Stromal cell of bone marrow (primary cell): ENCODE measurements around the gene NR4A3.
"Not testable (repeated sequence)": the region's sequence is repeated elsewhere in the genome, so short reads cannot be mapped to it uniquely, and the experiment has no call there.

ENCODE experiments used
- DNase-seq: peaks from one replicate; pipeline ENCODE4 v3.0.0-alpha.2; 2012; ENCODE audit warnings: low read depth

NR4A3 gene

GRCh38 chr9:99834474-99834873, 12.8 kb downstream of the NR4A3 start:
- no peak for DNase-seq

GRCh38 chr9:99835142-99835541, 13.5 kb downstream of the NR4A3 start:
- no peak for DNase-seq

- DNase-seq: no peak
Measured at GRCh38 chr9:99835581-99835980, 13.9 kb downstream of the NR4A3 start.

GRCh38 chr9:99840072-99840471, 18.4 kb downstream of the NR4A3 start:
- DNase-seq: no peak

- DNase-seq: no peak
Measured at GRCh38 chr9:99845063-99845462, 23.4 kb downstream of the NR4A3 start.

- DNase-seq: no peak
Measured at GRCh38 chr9:99848447-99848846, 26.8 kb downstream of the NR4A3 start.

- peak; percentile 14 for DNase-seq
Measured at GRCh38 chr9:99850736-99851499, 29.2 kb downstream of the NR4A3 start.

GRCh38 chr9:99851500-99851822, 29.8 kb downstream of the NR4A3 start:
- no peak for DNase-seq

GRCh38 chr9:99852617-99853016, 30.9 kb downstream of the NR4A3 start:
- no peak for DNase-seq

- DNase-seq: no peak
Measured at GRCh38 chr9:99855467-99856176, 33.9 kb downstream of the NR4A3 start.

- DNase-seq: not testable (repeated sequence)
Measured at GRCh38 chr9:99857576-99857975, 35.9 kb downstream of the NR4A3 start.

- no peak for DNase-seq
Measured at GRCh38 chr9:99858087-99858486, 36.4 kb downstream of the NR4A3 start.

- peak; percentile 82 for DNase-seq
Measured at GRCh38 chr9:99859243-99859980, 37.7 kb downstream of the NR4A3 start.

- peak; percentile 19 for DNase-seq
Measured at GRCh38 chr9:99860266-99860665, 38.6 kb downstream of the NR4A3 start.

- DNase-seq: no peak
Measured at GRCh38 chr9:99863955-99864354, 42.3 kb downstream of the NR4A3 start.

- DNase-seq: no peak
Measured at GRCh38 chr9:99866398-99866797, 44.7 kb downstream of the NR4A3 start.

- DNase-seq: no peak
Measured at GRCh38 chr9:99867536-99867935, 45.9 kb downstream of the NR4A3 start.

- DNase-seq: no peak
Measured at GRCh38 chr9:99867968-99868367, 46.3 kb downstream of the NR4A3 start.

- no peak for DNase-seq
Measured at GRCh38 chr9:99868845-99869244, 47.2 kb downstream of the NR4A3 start.

GRCh38 chr9:99870126-99870525, 48.4 kb downstream of the NR4A3 start:
- no peak for DNase-seq

- DNase-seq: peak; percentile 28
Measured at GRCh38 chr9:99873531-99873930, 51.8 kb downstream of the NR4A3 start.

- no peak for DNase-seq
Measured at GRCh38 chr9:99873943-99874584, 52.4 kb downstream of the NR4A3 start.

- no peak for DNase-seq
Measured at GRCh38 chr9:99876190-99876589, 54.5 kb downstream of the NR4A3 start.
